A673 (cell line): ENCODE measurements around the gene RAPGEF2.

Experiments used
- EZH2 ChIP-seq: fragments of 200-600 bp; sonication (generic); IDR thresholded peaks from 2 replicates; pipeline ENCODE4 v1.6.1; 2017; ENCODE audit warnings: borderline replicate concordance, low read depth, mild to moderate bottlenecking, mixed read lengths, antibody characterized with exemption, low read length; ENCODE audit not compliant: poor library complexity, severe bottlenecking
- TF ChIP-seq, protein P1 (sequence below): fragments of 300-800, 200-600 bp; sonication (generic); conservative IDR thresholded peaks from 2 replicates; pipeline ENCODE4 v1.5.1; 2017; ENCODE audit warnings: low read depth, mild to moderate bottlenecking, antibody characterized with exemption, low read length, moderate library complexity, mixed read lengths

DNA sequence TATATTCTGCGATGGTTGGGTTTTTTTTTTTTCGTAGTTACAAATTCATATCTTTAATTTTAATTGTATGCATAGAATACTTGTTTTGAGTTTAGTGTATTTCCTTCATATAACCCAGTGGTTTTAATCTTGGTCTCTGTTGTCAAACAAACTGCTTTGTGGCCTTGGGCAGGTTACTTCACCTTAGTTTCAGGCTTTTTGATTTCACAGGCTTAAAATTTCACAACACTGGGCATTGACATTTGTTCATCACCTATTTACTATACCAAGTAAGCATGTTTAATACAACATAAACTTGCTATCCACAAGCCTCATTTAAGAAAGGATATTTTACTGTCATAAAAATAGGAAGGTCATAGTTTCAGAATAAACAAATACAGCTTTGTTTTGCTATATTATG, 14.7 kb downstream of the RAPGEF2 start:
- TF ChIP-seq EZH2, result no peak
- TF ChIP-seq, protein P1, sequence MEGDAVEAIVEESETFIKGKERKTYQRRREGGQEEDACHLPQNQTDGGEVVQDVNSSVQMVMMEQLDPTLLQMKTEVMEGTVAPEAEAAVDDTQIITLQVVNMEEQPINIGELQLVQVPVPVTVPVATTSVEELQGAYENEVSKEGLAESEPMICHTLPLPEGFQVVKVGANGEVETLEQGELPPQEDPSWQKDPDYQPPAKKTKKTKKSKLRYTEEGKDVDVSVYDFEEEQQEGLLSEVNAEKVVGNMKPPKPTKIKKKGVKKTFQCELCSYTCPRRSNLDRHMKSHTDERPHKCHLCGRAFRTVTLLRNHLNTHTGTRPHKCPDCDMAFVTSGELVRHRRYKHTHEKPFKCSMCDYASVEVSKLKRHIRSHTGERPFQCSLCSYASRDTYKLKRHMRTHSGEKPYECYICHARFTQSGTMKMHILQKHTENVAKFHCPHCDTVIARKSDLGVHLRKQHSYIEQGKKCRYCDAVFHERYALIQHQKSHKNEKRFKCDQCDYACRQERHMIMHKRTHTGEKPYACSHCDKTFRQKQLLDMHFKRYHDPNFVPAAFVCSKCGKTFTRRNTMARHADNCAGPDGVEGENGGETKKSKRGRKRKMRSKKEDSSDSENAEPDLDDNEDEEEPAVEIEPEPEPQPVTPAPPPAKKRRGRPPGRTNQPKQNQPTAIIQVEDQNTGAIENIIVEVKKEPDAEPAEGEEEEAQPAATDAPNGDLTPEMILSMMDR, result no peak
